ENCODE results near the gene ANKRD63.

ANKRD63 gene

DNA sequence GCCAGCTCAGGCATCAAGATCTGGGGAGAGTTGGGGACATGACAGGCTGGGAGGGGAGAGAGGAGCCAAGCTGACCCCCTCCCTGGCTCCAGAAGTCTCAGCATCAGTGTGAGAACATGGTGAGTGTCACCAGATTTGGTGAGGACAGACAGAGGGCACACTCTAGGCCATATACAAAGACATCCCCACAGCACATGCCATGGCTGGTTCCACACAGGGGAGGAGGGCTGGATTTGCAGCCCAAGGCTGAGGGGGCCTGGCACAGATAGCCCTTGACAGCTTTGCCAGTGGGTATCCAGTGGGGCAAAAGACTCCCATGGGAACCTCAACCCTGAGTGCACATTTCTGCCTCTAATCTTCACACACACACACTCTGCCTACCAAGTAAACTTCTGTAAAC lies 10.1 kb upstream of the ANKRD63 start:
- Histone ChIP-seq H4K91ac (ENCODE audit: low read depth, low read length) (no peak overlapping the region), H2AFZ (ENCODE audit: insufficient read depth, low read length, poor library complexity) (no peak overlapping the region), H3K9me3 (ENCODE audit: insufficient read depth, low read depth, low read length) (peaks cover 6% of the 10 kb centered on the region), H3K36me3 (ENCODE audit: control insufficient read depth in 1 of 2, insufficient read depth in 2 of 2, low read length in 2 of 2) (no peaks in the 10 kb centered on the region), H2BK120ac (ENCODE audit: insufficient read depth, low read length, poor library complexity) (no peak overlapping the region), H2BK5ac (ENCODE audit: low read depth, low read length, poor library complexity) (no peak overlapping the region), H3K9ac (ENCODE audit: low read length) (no peak overlapping the region), H3K4me1 (ENCODE audit: control insufficient read depth in 1 of 2, insufficient read depth in 2 of 2, low read length in 2 of 2) (peaks cover 15 to 24% of the 10 kb centered on the region in 2 experiments), H4K12ac (ENCODE audit: low read depth, low read length) (no peak overlapping the region), H3K18ac (ENCODE audit: low read length) (no peak overlapping the region), H3K27ac (ENCODE audit: low read depth, low read length) (no peak overlapping the region), H2BK12ac (ENCODE audit: low read length) (no peak overlapping the region), H2AK5ac (ENCODE audit: low read length) (no peak overlapping the region), H3K79me1 (ENCODE audit: low read length) (peaks cover 3% of the 10 kb centered on the region), H3K4me2 (ENCODE audit: low read length) (no peak overlapping the region), H3K79me2 (ENCODE audit: control insufficient read depth, insufficient read depth, low read length, poor library complexity) (no peaks in the 10 kb centered on the region), H3K27me3 (ENCODE audit: insufficient read depth, low read length) (peaks cover 18% of the 10 kb centered on the region), H3K4me3 (ENCODE audit: low read depth, low read length) (no peak overlapping the region), H3K14ac (ENCODE audit: low read length) (no peak overlapping the region), H3K4ac (ENCODE audit: low read depth, low read length) (no peak overlapping the region), H4K8ac (ENCODE audit: low read depth, low read length) (no peak overlapping the region), H3K23ac (ENCODE audit: low read length) (no peak overlapping the region)
- DNase-seq: no peak

DNA sequence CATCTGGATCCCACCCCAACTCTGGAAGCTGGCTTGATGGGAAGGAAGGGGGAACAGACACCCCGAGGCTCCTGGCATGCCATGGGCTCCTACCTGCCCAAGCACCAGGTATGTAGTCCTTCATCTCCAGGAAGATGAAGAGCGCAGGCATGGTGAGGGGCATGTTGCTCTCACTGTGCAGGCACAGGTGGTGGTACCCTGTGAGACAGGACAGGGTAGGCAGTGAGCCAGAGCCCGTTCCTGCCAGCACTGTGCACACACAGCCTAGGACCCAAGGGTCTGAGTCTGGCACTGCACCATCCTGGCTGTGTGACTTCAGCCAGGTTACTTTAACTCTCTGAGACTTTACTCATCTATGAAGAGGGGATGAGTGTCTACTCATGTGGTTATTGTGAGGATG lies 9.4 kb upstream of the ANKRD63 start:
- WGBS (ENCODE audit: extremely low coverage, insufficient coverage, insufficient read length): no CpG with 5 or more reads among the region's 3 CpGs

DNA sequence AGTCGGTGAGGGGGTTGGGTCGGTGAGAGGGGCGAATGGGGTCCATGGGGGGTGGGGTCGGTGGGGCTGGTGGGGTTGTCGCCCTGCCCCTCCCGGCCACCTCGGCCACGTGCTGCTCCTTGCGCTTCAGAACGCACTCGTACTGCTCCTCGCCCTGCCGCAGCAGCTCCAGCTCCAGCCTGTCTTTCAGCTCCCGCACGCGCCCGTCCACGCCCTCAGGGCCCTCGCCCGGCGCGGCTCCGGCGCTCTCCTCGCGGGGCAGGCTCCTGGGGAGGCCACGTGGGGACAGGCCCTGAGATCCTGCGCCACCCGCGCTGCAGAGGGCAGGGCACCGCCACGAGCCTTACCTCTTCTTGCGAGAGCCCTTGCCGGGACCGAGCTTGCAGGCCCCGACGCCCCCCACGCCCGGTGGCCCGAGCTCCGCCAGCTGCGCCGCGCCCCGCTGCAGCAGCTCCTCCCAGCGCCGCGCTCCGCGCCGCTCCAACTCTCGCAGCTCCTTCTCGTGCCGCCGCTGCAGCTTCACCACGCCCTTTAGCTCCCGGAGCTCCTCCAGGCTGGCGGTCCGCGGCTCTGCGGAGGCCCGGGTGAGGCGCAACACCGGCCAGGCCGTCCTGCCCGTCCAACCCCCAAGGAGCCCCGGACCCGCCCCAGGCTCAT lies 8.2 kb upstream of the ANKRD63 start:
- peaks cover 14 to 22% of the 10 kb centered on the region in 2 experiments for H3K4me1 ChIP-seq (ENCODE audit: control insufficient read depth in 1 of 2, insufficient read depth in 2 of 2, low read length in 2 of 2)
- no peak overlapping the region for H2BK12ac ChIP-seq (ENCODE audit: low read length)
- H2AK5ac ChIP-seq (ENCODE audit: low read length): no peak overlapping the region
- H3K27ac ChIP-seq (ENCODE audit: low read depth, low read length): no peak overlapping the region
- no peak overlapping the region for H4K12ac ChIP-seq (ENCODE audit: low read depth, low read length)
- no CpG with 5 or more reads among the region's 68 CpGs for WGBS (ENCODE audit: extremely low coverage, insufficient coverage, insufficient read length)
- H3K79me1 ChIP-seq (ENCODE audit: low read length): peaks cover 3% of the 10 kb centered on the region
- peak overlapping the region; percentile 65 for H3K4me2 ChIP-seq (ENCODE audit: low read length)
- no peak overlapping the region for H4K8ac ChIP-seq (ENCODE audit: low read depth, low read length)
- peaks cover 2% of the 10 kb centered on the region for H3K9me3 ChIP-seq (ENCODE audit: insufficient read depth, low read depth, low read length)
- H3K18ac ChIP-seq (ENCODE audit: low read length): no peak overlapping the region
- H3K27me3 ChIP-seq (ENCODE audit: insufficient read depth, low read length): peaks cover 18% of the 10 kb centered on the region
- H3K4ac ChIP-seq (ENCODE audit: low read depth, low read length): no peak overlapping the region
- no peak overlapping the region for H2BK120ac ChIP-seq (ENCODE audit: insufficient read depth, low read length, poor library complexity)
- no peak overlapping the region for H4K91ac ChIP-seq (ENCODE audit: low read depth, low read length)
- H2BK5ac ChIP-seq (ENCODE audit: low read depth, low read length, poor library complexity): no peak overlapping the region
- no peaks in the 10 kb centered on the region for H3K79me2 ChIP-seq (ENCODE audit: control insufficient read depth, insufficient read depth, low read length, poor library complexity)
- DNase-seq: peak; percentile 39 to 64
- H3K9ac ChIP-seq (ENCODE audit: low read length): no peak overlapping the region
- H3K36me3 ChIP-seq (ENCODE audit: control insufficient read depth in 1 of 2, insufficient read depth in 2 of 2, low read length in 2 of 2): no peaks in the 10 kb centered on the region
- H2AFZ ChIP-seq (ENCODE audit: insufficient read depth, low read length, poor library complexity): peak overlapping the region; percentile 46
- peak overlapping the region; percentile 21 for H3K4me3 ChIP-seq (ENCODE audit: low read depth, low read length)
- H3K23ac ChIP-seq (ENCODE audit: low read length): no peak overlapping the region
- peak overlapping the region; percentile 33 for H3K14ac ChIP-seq (ENCODE audit: low read length)

More for the DNA sequence above, 9.4 kb upstream of the ANKRD63 start:
- no peak overlapping the region for H3K4ac ChIP-seq (ENCODE audit: low read depth, low read length)
- no peak overlapping the region for H2AFZ ChIP-seq (ENCODE audit: insufficient read depth, low read length, poor library complexity)
- H2AK5ac ChIP-seq (ENCODE audit: low read length): no peak overlapping the region
- H3K14ac ChIP-seq (ENCODE audit: low read length): no peak overlapping the region
- H2BK5ac ChIP-seq (ENCODE audit: low read depth, low read length, poor library complexity): no peak overlapping the region
- H2BK120ac ChIP-seq (ENCODE audit: insufficient read depth, low read length, poor library complexity): no peak overlapping the region
- no peak overlapping the region for H3K4me3 ChIP-seq (ENCODE audit: low read depth, low read length)
- no peak overlapping the region for H3K4me2 ChIP-seq (ENCODE audit: low read length)
- no peak overlapping the region for H3K27ac ChIP-seq (ENCODE audit: low read depth, low read length)
- no peak overlapping the region for H3K18ac ChIP-seq (ENCODE audit: low read length)
- no peak overlapping the region for H2BK12ac ChIP-seq (ENCODE audit: low read length)
- no peak overlapping the region for H4K91ac ChIP-seq (ENCODE audit: low read depth, low read length)
- peaks cover 18% of the 10 kb centered on the region for H3K27me3 ChIP-seq (ENCODE audit: insufficient read depth, low read length)
- H3K79me2 ChIP-seq (ENCODE audit: control insufficient read depth, insufficient read depth, low read length, poor library complexity): no peaks in the 10 kb centered on the region
- no peaks in the 10 kb centered on the region for H3K36me3 ChIP-seq (ENCODE audit: control insufficient read depth in 1 of 2, insufficient read depth in 2 of 2, low read length in 2 of 2)
- H3K9me3 ChIP-seq (ENCODE audit: insufficient read depth, low read depth, low read length): peaks cover 2% of the 10 kb centered on the region
- peaks cover 15 to 23% of the 10 kb centered on the region in 2 experiments for H3K4me1 ChIP-seq (ENCODE audit: control insufficient read depth in 1 of 2, insufficient read depth in 2 of 2, low read length in 2 of 2)
- H4K12ac ChIP-seq (ENCODE audit: low read depth, low read length): no peak overlapping the region
- H3K23ac ChIP-seq (ENCODE audit: low read length): no peak overlapping the region
- no peak for DNase-seq
- no peak overlapping the region for H3K9ac ChIP-seq (ENCODE audit: low read length)
- peaks cover 3% of the 10 kb centered on the region for H3K79me1 ChIP-seq (ENCODE audit: low read length)
- H4K8ac ChIP-seq (ENCODE audit: low read depth, low read length): no peak overlapping the region

DNA sequence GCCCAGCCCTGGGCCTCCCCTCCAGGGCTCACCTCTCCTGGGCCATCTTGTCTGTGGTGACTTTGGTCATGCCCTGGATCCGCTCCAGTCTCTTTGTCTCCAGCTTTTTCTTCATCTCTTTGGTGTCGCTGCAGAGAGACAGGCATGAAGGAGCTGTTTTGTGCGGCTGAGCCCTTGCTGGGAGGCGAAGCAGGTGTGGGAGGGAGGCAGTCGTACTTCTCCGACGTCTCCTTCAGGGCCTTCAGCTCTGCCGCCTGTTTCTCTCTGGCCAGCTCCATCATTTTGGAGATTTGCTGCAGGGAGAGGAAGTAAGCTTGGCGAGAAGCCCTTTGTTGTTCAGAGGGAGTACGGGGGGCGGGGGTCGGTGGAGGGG lies 7.7 kb upstream of the ANKRD63 start:
- no peak overlapping the region for H3K18ac ChIP-seq (ENCODE audit: low read length)
- peaks cover 2% of the 10 kb centered on the region for H3K9me3 ChIP-seq (ENCODE audit: insufficient read depth, low read depth, low read length)
- no peak overlapping the region for H4K91ac ChIP-seq (ENCODE audit: low read depth, low read length)
- no peak overlapping the region for H3K4ac ChIP-seq (ENCODE audit: low read depth, low read length)
- no peak overlapping the region for H2AFZ ChIP-seq (ENCODE audit: insufficient read depth, low read length, poor library complexity)
- no peak overlapping the region for H3K4me3 ChIP-seq (ENCODE audit: low read depth, low read length)
- H3K36me3 ChIP-seq (ENCODE audit: control insufficient read depth in 1 of 2, insufficient read depth in 2 of 2, low read length in 2 of 2): no peaks in the 10 kb centered on the region
- no peak overlapping the region for H3K14ac ChIP-seq (ENCODE audit: low read length)
- H3K4me1 ChIP-seq (ENCODE audit: control insufficient read depth in 1 of 2, insufficient read depth in 2 of 2, low read length in 2 of 2): peaks cover 19 to 22% of the 10 kb centered on the region in 2 experiments
- H3K9ac ChIP-seq (ENCODE audit: low read length): no peak overlapping the region
- no peak overlapping the region for H2BK12ac ChIP-seq (ENCODE audit: low read length)
- H3K79me1 ChIP-seq (ENCODE audit: low read length): peaks cover 3% of the 10 kb centered on the region
- no peak overlapping the region for H2BK5ac ChIP-seq (ENCODE audit: low read depth, low read length, poor library complexity)
- no peaks in the 10 kb centered on the region for H3K79me2 ChIP-seq (ENCODE audit: control insufficient read depth, insufficient read depth, low read length, poor library complexity)
- H2BK120ac ChIP-seq (ENCODE audit: insufficient read depth, low read length, poor library complexity): no peak overlapping the region
- H4K8ac ChIP-seq (ENCODE audit: low read depth, low read length): no peak overlapping the region
- no peak overlapping the region for H3K23ac ChIP-seq (ENCODE audit: low read length)
- no peak overlapping the region for H4K12ac ChIP-seq (ENCODE audit: low read depth, low read length)
- H3K4me2 ChIP-seq (ENCODE audit: low read length): no peak overlapping the region
- peaks cover 18% of the 10 kb centered on the region for H3K27me3 ChIP-seq (ENCODE audit: insufficient read depth, low read length)
- WGBS (ENCODE audit: extremely low coverage, insufficient coverage, insufficient read length): no CpG with 5 or more reads among the region's 12 CpGs
- no peak overlapping the region for H2AK5ac ChIP-seq (ENCODE audit: low read length)
- no peak overlapping the region for H3K27ac ChIP-seq (ENCODE audit: low read depth, low read length)
- DNase-seq: no peak
